Activated T-helper 2 cell treated with anti-CD3 and anti-CD28 coated beads, Interferon-gamma antibody, Interleukin-2, Interleukin-4, amounts not matched to agents 10 μg/mL and 5 μg/mL and 100 μg/mL, durations not matched to agents 14 hours and 24 hours and 36 hours (primary cell): ENCODE results near the gene BIRC6. TPM values are rescaled to one million over a fixed set of nuclear protein-coding genes. Genes with fewer than 3 reads are reported as not detected.
"Not testable (repeated sequence)": the region's sequence is repeated elsewhere in the genome, so short reads cannot be mapped to it uniquely, and the experiment has no call there.

Source experiments
- DNase-seq: peaks from one replicate; pipeline ENCODE4 v3.0.0; 2021; ENCODE audit warnings: low spot score
- H3K27ac Mint-ChIP-seq: one replicate; pipeline ENCODE4 v1.8.0; 2021; ENCODE audit warnings: mixed read lengths
- H3K27me3 Mint-ChIP-seq: one replicate; pipeline ENCODE4 v1.8.0; 2021; ENCODE audit warnings: low read depth, mixed read lengths
- H3K36me3 Mint-ChIP-seq: one replicate; pipeline ENCODE4 v1.8.0; 2021; ENCODE audit warnings: low read depth, mixed read lengths
- H3K4me1 Mint-ChIP-seq: one replicate; pipeline ENCODE4 v1.8.0; 2021; ENCODE audit warnings: low read depth, mixed read lengths
- H3K4me3 Mint-ChIP-seq: one replicate; pipeline ENCODE4 v1.8.0; 2021; ENCODE audit warnings: low read depth, mild to moderate bottlenecking, moderate library complexity, mixed read lengths
- H3K9me3 Mint-ChIP-seq: one replicate; pipeline ENCODE4 v1.8.0; 2021; ENCODE audit warnings: mixed read lengths
- intact Hi-C: fragments of 100-400 bp; cut with micrococcal nuclease; formaldehyde crosslinking; loops from one replicate; pipeline ENCODE4 v1.15.1; 2023
- total RNA-seq: library from RNA; stranded (reverse); gene quantifications from 2 replicates; pipeline ENCODE4 v1.2.3, GENCODE V29; 2022

Gene BIRC6
- total RNA-seq, 1 donor from 2014 or later: 111 TPM

DNA sequence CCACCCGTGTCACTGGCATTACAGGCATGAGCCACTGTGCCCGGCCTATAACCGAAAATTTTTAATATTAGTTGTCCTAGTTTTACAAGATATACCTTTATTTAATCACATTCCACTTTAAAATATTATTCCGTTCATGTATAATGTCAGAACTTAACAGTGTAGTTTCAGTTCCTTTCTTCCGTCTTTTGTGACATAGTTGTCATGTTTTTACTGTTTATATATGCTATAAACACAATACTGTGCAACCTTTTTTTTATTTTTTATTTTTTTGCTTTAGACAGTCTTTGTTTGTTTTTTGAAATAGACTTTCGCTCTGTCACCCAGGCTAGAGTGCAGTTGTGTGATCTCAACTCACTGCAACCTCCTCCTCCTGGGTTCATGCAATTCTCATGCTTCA lies 141.5 kb downstream of the BIRC6 start:
- intact Hi-C loops: no loop called here
- H3K27me3 Mint-ChIP-seq: no peaks in the 10 kb centered on the region
- H3K9me3 Mint-ChIP-seq: no peaks in the 10 kb centered on the region
- no peak overlapping the region for H3K4me3 Mint-ChIP-seq
- DNase-seq: no peak
- H3K36me3 Mint-ChIP-seq: peaks cover 61% of the 10 kb centered on the region
- H3K27ac Mint-ChIP-seq: no peak overlapping the region
- H3K4me1 Mint-ChIP-seq: peaks cover 5% of the 10 kb centered on the region

DNA sequence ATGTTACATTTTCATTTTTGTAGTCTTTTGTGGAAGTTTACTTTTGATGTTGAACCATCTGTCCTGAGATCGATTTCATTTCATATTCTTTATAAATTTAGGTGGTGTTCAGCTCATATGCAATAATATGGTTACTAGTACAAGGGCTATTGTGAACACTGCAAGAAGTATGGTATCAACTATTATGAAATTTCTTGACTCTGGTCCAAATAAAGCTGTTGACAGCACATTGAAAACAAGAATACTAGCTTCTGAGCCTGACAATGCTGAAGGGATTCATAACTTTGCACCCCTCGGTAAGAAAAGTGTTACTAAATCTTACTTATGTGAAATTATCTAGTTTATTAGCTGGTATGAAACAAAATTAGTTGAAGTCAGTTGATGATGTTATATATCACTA lies 146.1 kb downstream of the BIRC6 start:
- Mint-ChIP-seq H3K36me3 (peaks cover 54% of the 10 kb centered on the region), H3K4me3 (no peak overlapping the region), H3K9me3 (no peaks in the 10 kb centered on the region), H3K27ac (no peak overlapping the region), H3K4me1 (peaks cover 5% of the 10 kb centered on the region), H3K27me3 (no peaks in the 10 kb centered on the region)
- DNase-seq: no peak
- intact Hi-C loops: no loop called here

DNA sequence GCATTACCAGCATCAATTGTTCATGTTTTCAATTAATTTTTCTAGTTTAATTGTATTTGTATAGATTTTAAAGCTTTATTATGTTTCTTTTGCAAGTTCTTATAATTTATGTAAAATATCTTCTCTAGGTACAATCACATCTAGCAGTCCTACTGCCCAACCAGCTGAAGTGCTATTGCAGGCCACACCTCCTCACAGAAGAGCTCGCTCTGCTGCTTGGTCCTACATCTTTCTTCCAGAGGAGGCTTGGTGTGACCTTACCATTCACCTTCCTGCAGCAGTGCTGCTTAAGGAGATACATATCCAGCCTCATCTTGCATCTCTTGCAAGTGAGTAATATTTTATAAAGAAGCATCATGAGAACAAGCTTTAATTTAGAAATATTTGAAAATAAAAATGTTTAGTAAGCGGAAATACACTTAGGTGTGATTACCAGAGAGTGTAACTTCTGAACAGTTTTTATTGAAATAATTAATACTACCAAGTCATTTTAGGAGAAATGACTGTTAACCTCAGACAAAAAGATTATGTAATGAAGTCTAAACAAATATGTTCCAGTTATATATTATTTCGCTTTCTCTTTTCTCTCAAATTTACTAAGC lies 148.2 kb downstream of the BIRC6 start:
- no peak overlapping the region for H3K27ac Mint-ChIP-seq
- intact Hi-C loops: no loop called here
- peaks cover 5% of the 10 kb centered on the region for H3K4me1 Mint-ChIP-seq
- H3K9me3 Mint-ChIP-seq: no peaks in the 10 kb centered on the region
- H3K27me3 Mint-ChIP-seq: no peaks in the 10 kb centered on the region
- H3K36me3 Mint-ChIP-seq: peaks cover 53% of the 10 kb centered on the region
- H3K4me3 Mint-ChIP-seq: no peak overlapping the region
- no peak for DNase-seq

DNA sequence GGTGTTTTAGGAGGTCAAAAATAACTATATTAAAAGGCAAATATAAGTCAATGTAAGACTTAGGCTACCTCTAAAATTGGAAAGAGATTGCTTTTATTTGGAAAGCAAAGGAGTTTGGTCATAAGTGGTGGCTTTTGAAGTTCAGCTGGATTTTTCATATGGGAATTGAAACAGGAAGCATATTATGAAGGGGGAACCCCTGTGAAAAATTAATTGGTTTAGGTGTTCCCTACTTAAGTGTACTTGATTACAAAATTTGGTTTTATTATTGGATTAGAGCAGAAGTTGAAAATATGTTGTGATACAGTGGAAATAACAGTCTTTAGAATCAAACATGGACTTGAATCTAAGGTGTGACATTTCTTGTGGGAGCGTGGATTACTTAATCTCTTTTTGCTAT lies 149.6 kb downstream of the BIRC6 start:
- intact Hi-C loops: no loop called here
- no peak overlapping the region for H3K4me3 Mint-ChIP-seq
- no peak for DNase-seq
- no peak overlapping the region for H3K27ac Mint-ChIP-seq
- H3K4me1 Mint-ChIP-seq: peaks cover 5% of the 10 kb centered on the region
- H3K36me3 Mint-ChIP-seq: peaks cover 53% of the 10 kb centered on the region
- no peaks in the 10 kb centered on the region for H3K27me3 Mint-ChIP-seq
- no peaks in the 10 kb centered on the region for H3K9me3 Mint-ChIP-seq

DNA sequence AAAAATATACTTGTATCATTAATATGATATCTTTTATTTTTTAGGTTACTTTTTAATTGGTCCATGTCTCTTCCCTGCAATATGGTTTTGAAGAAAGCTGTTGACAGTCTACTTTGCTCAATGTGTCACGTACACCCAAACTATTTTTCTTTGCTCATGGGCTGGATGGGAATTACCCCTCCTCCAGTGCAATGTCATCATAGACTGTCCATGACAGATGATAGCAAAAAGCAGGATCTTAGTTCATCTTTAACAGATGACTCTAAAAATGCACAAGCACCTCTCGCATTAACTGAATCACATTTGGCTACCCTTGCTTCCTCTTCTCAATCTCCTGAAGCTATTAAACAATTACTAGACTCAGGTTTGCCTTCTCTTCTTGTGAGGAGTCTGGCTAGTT lies 158.1 kb downstream of the BIRC6 start:
- intact Hi-C loops: no loop called here
- peaks cover 71% of the 10 kb centered on the region for H3K36me3 Mint-ChIP-seq

DNA sequence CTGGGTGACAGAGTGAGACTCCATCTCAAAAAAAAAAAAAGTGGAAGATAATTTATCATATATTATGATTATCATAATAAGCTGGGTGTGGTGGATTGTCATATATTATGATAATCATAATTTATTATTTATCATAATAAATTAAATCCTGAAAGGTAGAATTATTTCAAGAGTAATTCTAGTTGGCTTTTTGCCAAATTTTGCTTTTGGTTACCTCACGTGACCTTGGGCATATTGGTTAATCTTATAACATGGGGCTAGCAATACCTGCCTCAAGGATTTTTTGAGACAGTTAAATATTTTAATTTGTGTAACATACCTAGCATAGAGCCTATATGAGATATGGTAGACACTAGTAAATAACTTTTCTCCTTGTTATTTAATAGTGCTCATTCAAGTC lies 159.7 kb downstream of the BIRC6 start:
- no peak overlapping the region for H3K27ac Mint-ChIP-seq
- no peak for DNase-seq
- H3K9me3 Mint-ChIP-seq: no peaks in the 10 kb centered on the region
- no peaks in the 10 kb centered on the region for H3K4me1 Mint-ChIP-seq
- H3K36me3 Mint-ChIP-seq: peaks cover 71% of the 10 kb centered on the region
- H3K27me3 Mint-ChIP-seq: no peaks in the 10 kb centered on the region
- intact Hi-C loops: no loop called here
- H3K4me3 Mint-ChIP-seq: no peak overlapping the region

More for the DNA sequence above, 158.1 kb downstream of the BIRC6 start:
- H3K27me3 Mint-ChIP-seq: no peaks in the 10 kb centered on the region
- no peak overlapping the region for H3K4me3 Mint-ChIP-seq
- no peaks in the 10 kb centered on the region for H3K4me1 Mint-ChIP-seq
- no peak overlapping the region for H3K27ac Mint-ChIP-seq
- no peaks in the 10 kb centered on the region for H3K9me3 Mint-ChIP-seq
- DNase-seq: no peak

DNA sequence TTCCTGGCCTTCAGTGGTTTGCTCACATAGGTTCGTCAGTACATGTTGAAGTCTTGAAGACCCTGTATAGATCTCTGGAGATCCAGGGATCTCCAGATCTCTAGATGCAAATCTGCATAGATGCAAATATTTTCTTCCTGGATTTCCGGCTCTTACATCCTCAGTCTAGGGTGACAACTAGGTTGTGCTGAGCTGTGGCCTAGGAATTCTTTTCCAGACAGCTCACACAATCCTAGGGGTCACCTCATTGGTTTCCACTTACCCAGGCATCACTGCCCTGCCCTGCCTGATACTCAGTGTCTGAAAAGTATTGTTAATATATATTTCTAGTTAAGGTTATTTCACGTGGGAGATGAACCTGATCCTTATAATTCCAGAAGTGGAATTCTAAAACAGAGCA lies 165.9 kb downstream of the BIRC6 start:
- Mint-ChIP-seq H3K27me3 (no peaks in the 10 kb centered on the region), H3K4me3 (no peak overlapping the region), H3K36me3 (peaks cover 71% of the 10 kb centered on the region), H3K4me1 (no peaks in the 10 kb centered on the region), H3K27ac (no peak overlapping the region), H3K9me3 (no peaks in the 10 kb centered on the region)
- DNase-seq: no peak
- intact Hi-C loops: no loop called here

DNA sequence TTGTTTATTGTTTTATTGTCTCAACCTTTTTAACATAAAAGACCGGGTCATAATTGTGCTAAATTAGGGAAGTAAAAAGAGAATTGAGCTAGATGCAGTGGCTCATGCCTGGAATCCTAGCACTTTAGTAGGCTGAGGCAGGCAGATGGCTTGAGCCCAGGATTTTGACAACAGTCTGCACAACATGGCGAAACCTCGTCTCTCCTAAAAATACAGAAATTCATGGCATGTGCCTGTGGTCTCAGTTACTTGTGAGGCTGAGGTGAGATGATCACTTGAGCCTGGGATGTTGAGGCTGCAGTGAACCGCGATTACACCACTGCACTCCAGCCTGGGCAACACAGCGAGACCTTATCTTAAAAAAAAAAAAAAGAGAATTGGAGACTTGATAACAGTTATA lies 166.9 kb downstream of the BIRC6 start:
- Mint-ChIP-seq H3K36me3 (peaks cover 63% of the 10 kb centered on the region), H3K4me1 (no peaks in the 10 kb centered on the region), H3K9me3 (no peaks in the 10 kb centered on the region), H3K4me3 (no peak overlapping the region), H3K27me3 (no peaks in the 10 kb centered on the region), H3K27ac (no peak overlapping the region)
- intact Hi-C loops: no loop called here
- DNase-seq: no peak

DNA sequence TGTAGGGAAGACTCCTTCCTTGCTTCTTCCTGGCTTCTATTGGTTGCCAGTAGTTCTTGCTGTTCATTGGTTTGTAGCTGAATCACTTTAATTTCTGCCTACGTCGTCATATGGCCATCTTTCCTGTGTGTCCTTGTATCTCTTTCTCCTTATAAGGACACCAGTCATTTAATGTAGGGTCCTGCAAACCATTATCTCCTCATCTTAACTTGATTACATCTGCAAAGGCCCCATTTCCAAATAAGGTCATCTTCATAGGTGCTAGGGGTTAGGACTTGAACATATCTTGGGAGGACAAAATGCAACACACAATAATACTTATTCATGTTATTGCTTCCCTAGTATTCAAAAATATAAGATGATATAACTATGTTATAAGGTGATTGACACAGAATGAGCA lies 175.5 kb downstream of the BIRC6 start:
- Mint-ChIP-seq H3K9me3 (no peaks in the 10 kb centered on the region), H3K27ac (no peak overlapping the region), H3K4me3 (no peak overlapping the region), H3K27me3 (no peaks in the 10 kb centered on the region), H3K36me3 (peaks cover 82% of the 10 kb centered on the region), H3K4me1 (peaks cover 10% of the 10 kb centered on the region)
- no peak for DNase-seq
- intact Hi-C loops: no loop called here

DNA sequence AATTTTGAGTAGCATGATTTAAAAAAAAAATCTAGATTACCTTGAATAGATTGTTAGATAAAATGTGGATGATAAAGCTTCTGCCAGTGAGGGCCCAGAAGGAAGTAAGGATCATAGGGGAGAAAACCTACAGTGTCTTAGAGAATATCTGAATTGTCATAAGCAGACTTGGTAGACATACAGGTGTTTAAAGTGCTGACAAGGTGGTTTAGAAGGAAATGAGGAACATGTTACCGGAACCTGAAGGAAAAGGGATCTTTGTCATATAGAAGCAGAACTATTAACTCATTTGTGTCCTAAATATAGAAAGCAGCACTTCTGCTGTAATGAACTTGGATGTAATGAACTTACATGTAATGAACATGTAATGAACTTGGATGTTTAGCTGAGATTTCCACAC lies 176.1 kb downstream of the BIRC6 start:
- Mint-ChIP-seq H3K27ac (no peak overlapping the region), H3K4me3 (no peak overlapping the region), H3K36me3 (peaks cover 80% of the 10 kb centered on the region), H3K9me3 (no peaks in the 10 kb centered on the region), H3K4me1 (peaks cover 10% of the 10 kb centered on the region), H3K27me3 (no peaks in the 10 kb centered on the region)
- intact Hi-C loops: no loop called here
- no peak for DNase-seq

DNA sequence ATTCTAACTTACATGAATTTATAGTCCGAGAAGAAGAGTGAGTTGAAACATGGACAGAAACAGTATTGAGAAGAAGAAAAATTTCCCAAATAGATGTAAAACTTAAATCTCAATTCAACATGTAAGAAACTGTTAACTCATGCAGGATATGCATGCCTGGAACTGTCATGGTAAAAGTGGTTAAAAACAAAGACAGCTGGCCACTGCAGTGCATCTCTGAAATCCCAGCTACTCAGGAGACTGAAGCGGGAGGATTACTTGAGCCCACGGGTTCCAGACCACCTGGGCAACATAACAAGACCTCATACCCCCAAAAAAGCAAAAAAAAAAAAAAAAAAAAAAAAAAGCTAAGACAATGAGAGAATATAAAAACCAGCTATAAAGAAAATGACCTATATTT lies 178.0 kb downstream of the BIRC6 start:
- intact Hi-C loops: no loop called here
- H3K9me3 Mint-ChIP-seq: no peaks in the 10 kb centered on the region
- H3K27ac Mint-ChIP-seq: no peak overlapping the region
- H3K36me3 Mint-ChIP-seq: peaks cover 75% of the 10 kb centered on the region
- no peaks in the 10 kb centered on the region for H3K27me3 Mint-ChIP-seq
- no peak overlapping the region for H3K4me3 Mint-ChIP-seq
- H3K4me1 Mint-ChIP-seq: peaks cover 15% of the 10 kb centered on the region
- DNase-seq: no peak

DNA sequence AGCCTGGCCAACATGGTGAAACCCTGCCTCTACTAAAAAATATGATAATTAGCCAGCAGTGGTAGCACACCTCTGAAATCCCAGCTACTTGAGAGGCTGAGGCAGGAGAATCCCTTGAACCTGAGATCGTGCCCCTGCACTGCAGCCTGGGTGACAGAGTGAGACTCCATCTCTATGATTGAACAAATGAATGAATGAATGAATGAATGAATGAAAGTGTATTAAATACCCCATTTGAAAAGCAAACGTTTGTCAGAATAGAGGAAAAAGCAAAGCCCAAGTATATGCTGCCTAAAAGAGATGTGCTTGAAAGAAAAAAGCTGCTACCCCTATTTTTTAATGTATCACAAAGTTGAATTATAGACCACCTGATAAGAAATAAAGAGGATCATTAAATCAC lies 181.9 kb downstream of the BIRC6 start:
- no peak overlapping the region for H3K27ac Mint-ChIP-seq
- intact Hi-C loops: no loop called here
- peaks cover 5% of the 10 kb centered on the region for H3K4me1 Mint-ChIP-seq
- peaks cover 49% of the 10 kb centered on the region for H3K36me3 Mint-ChIP-seq
- no peaks in the 10 kb centered on the region for H3K27me3 Mint-ChIP-seq
- no peak overlapping the region for H3K4me3 Mint-ChIP-seq
- H3K9me3 Mint-ChIP-seq: no peaks in the 10 kb centered on the region
- no peak for DNase-seq

DNA sequence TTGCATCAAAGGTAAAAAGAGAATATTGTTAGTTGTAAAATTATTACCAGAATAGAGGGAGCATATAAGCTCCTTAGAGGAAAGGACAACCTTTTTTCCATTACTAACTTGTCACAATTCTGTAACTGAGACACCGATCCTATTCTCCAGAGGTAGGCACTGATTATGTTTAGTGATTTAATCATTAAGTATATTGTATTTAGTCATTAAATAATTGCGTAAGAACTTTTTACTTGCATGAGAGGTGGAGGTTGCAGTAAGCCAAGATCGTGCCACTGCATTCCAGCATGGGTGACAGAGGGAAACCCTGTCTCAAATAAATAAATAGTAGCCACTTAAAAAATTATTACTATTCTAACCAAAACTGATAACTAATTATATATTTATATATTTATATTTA lies 195.7 kb downstream of the BIRC6 start:
- H3K9me3 Mint-ChIP-seq, DNase-seq, H3K4me1 Mint-ChIP-seq, H3K27ac Mint-ChIP-seq, H3K4me3 Mint-ChIP-seq, H3K27me3 Mint-ChIP-seq: not testable (repeated sequence)
- intact Hi-C loops: loop anchor here (5.0 to 10.0 kb wide), 5 partner anchors 40 to 1032 kb away; partner anchors contain the start of gene LTBP1
- peaks cover 13% of the 10 kb centered on the region for H3K36me3 Mint-ChIP-seq
